DMS 273 (cell line): ENCODE data around the gene CNGB1.
"Not testable (repeated sequence)": the region's sequence is repeated elsewhere in the genome, so short reads cannot be mapped to it uniquely, and the experiment has no call there.

Experiments
- DNase-seq: peaks from one replicate; lab custom pipeline; 2025; ENCODE audit not compliant: unreplicated experiment; lab: John Stamatoyannopoulos, UW

Gene CNGB1

GRCh38 chr16:57956270-57956808 is 14.6 kb downstream of the CNGB1 start:
- no peak for DNase-seq

DNA sequence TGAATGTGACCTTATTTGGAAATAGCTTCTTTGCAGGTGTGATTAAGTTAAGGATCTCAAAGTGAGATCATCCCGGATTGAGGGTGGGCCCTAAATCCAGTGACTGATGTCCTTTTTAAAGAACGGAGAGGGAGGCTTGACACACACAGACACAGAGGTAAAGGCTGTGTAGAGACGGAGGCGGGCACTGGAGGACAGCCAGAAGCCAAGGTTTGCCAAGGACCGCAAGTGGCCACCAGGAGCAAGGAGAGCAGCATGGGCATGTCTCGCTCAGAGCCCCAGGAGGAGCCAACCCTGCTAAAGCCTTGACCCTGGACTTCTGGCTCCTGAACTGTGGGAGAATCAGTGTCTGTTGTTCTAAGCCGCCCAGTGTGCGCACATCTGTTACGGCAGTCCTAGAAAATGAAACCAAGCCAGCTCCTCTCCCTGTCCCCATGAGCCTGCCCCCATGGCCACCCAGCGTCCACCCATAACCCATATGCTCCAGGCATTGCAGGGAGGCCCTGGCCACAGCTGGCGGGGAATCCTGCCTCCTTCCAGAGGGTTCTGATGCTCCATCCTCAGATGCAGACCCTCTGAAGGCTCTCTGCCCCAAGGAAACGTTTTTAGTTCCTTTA is 15.2 kb downstream of the CNGB1 start:
- peak; percentile 31 for DNase-seq

DNA sequence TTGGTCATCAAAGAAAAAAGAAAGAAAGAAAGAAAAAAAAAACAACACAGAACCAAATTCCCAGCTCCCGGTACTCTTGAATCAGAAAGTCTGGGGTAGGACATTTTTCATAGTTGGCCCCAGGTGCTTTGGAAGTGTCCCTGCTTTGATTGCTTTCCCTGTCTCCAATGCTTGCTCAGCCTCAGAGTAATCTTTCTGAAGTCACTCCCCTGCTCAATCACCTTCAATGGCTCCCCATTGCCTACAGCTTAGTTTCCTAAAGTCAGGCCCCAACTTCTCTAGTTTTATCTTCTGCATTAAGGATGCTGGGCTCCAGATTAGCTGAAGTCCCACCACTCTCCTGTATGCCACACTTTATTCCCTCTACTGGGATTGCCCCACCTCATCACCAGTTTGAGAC is 17.1 kb downstream of the CNGB1 start:
- DNase-seq, result no peak

DNA sequence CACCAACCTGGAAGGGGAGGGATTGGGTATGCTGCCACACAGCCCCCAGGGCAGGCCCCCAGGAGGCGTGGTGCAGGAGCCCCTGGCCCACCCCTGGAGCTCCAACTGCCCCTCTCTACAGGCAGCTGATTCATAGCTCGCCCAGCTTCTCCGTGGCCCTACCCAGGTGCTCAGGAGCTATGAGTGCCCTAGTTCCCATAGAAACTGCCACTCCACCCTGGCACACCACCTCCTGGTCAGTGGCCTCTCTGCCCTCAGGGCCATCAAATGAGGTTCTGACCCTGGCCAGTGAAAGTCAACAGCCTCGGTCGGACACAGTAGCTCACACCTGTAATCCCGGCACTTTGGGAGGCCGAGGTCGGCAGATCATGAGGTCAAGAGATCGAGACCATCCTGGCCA is 18.0 kb downstream of the CNGB1 start:
- no peak for DNase-seq

DNA sequence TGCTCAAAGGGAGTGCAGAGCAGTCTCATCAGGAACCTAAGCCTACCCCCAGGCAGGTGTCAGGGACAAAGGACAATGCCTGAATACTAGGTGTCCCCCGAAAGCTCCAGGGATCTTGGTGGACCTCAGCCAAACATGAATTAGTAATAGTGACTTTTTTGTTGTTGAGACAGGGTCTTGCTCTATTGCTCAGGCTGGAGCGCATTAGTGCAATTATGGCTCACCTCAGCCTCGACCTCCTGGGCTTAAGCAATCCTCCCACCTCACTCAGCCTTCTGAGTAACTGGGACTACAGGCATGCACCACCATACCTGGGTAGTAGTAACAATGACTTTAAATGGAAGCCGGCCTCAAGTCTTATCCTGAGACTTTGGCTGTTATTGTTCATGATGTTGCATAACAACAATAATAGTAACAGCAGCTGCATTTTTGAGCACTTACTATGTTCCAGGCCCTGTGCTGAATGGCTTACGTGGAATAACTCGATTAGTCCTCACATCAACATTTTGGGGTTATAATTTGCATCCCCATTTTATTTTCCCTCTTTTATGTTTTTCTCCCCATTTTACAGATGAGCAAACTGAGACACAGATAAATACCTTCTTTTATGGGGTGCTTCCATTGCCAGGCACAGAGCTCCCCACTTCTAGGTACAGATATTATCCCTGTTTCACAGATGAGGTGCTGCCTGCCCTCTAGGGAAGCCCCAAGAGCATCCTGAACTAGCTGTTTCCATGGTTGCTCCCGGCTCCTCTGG is 19.5 kb downstream of the CNGB1 start:
- no peak for DNase-seq

GRCh38 chr16:57950382-57950781 is 20.5 kb downstream of the CNGB1 start:
- no peak for DNase-seq

GRCh38 chr16:57949595-57950238 is 21.2 kb downstream of the CNGB1 start:
- DNase-seq, result no peak

DNA sequence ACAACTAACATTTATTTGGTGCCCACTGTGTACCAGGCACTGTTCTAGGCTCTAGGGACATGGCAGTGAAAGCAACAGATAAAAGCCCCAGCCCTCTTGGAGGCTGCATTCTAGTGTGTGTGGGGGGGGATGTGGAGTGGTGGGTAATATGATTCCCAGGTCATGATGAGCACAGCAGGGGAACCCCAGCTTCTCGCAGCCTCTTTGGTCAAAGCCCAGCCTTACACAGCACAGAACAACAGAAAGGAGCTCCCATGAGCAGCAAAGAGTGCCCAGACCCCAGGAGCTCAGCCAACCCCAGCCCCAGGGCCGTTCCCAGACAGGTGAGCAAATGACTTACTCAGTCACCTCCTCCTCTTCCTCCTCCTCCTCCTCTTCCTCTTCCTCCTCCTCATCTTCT is 21.9 kb downstream of the CNGB1 start:
- no peak for DNase-seq

DNA sequence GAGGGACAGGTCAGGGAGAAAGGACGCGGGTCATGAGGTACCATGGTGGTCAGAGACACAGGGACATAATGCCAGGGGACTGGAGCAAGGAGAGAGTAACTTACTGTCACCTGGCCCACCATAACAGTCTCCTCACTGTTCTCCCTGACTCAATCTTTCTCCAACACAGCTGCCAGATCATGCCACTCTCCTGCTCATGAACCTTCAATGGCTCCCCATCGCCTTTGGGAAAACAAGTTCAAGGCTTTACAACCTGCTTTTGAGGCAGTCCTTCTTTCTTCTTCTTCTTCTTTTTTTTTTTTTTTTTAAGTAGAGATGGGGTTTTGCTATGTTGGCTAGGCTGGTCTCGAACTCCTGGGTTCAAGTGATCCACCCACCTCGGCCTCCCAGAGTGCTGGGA is 22.9 kb downstream of the CNGB1 start:
- DNase-seq, result no peak

GRCh38 chr16:57947261-57947660 is 23.7 kb downstream of the CNGB1 start:
- no peak for DNase-seq

DNA sequence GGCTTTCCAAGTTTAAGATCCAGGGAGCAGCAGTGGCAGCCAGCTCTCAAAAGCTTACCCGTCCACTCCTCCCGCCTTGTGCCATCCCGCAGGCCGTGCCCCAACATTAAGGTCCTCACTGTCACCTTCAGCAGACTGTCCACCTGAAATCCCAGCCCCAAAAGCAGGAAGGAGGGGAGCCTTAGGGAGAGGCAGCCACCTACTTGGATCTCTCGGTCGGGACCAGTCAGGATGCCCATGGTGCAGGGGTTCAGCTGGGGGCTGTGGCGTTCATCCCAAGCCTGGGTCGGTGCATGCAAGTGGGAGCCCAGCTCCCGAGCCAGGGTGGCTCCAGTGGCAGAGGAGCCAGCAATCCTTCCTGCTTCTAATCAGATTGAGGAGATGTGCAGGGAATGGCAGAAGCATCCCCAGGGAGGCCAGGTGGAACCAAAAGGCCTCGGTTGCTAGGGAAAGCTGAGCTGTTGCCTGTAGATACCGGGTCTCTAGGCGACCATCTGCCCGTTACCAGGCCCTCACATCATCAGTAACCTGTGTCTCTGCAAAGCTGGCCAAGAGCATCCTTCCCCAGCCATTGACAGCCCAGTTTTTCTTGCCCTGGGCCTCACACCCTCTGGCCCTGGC is 24.6 kb downstream of the CNGB1 start:
- DNase-seq, result peak; percentile 63

GRCh38 chr16:57945740-57946138 is 25.2 kb downstream of the CNGB1 start:
- DNase-seq, result no peak

GRCh38 chr16:57944970-57945739 is 25.8 kb downstream of the CNGB1 start:
- DNase-seq, result no peak

DNA sequence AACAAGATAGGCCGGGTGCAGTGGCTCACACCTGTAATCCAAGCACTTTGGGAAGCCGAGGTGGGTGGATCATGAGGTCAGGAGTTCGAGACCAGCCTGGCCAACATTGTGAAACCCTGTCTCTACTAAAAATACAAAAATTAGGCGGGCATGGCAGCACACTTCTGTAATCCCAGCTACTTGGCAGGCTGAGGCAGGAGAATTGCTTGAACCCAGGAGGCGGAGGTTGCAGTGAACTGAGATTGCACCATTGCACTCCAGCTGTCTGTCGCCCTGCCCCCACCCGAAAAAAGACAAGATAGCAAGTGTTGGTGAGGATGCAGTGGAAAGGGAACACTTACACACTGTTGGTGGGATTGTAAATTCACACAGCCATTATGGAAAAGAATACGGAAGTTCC is 27.5 kb downstream of the CNGB1 start:
- not testable (repeated sequence) for DNase-seq

- not testable (repeated sequence) for DNase-seq
Measured at GRCh38 chr16:57941901-57942300, 29.0 kb downstream of the CNGB1 start.

DNA sequence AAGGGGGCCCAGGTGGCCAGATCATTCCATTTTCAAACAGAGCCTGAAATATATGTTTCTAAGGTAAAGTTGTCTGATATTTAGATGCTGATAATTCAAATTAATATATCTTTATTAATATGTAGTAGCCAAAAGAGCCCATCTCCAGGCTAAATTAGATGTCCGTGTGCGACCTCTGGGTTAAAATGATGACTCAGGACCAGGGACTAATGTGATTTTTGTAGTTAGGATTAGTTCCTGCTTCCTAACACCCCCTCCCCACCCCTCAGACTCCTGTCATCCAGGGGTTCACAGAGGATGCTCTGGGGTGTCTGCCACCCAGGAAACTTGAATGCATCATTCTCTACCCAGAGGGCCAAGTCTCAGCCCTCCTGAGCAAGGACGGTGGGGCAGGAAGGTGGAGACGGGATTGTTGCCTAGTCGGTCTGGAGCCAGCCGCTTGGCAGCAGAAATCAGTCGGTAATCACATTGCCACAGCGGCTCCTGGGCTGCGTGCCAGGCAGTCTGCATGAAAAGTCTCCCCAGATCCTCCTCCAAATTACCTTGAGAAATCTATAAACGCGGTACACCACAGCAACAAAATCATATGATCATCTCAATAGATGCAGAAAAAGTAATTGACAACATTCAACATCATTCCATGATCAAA is 29.8 kb downstream of the CNGB1 start:
- peak; percentile 82 for DNase-seq

- DNase-seq, result no peak
Measured at GRCh38 chr16:57940382-57940966, 30.5 kb downstream of the CNGB1 start.

DNA sequence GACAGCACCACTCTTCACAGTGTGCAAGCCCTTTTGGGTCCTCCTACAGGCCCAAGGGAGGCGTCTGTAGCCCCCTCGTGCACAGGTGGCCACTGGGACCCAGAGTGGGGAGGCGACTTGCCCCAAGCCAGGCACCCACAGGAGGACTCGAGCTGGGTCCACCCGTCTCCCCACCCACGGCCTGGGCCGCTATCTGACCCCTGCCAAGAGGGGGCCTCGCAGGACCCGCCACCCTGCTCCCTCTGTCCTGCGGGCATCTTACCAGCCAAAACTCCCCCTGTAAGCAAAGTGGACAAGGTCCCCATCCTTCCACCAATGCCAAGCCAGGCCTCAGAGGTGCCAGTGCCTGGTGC is 31.1 kb downstream of the CNGB1 start:
- DNase-seq, result no peak

DNA sequence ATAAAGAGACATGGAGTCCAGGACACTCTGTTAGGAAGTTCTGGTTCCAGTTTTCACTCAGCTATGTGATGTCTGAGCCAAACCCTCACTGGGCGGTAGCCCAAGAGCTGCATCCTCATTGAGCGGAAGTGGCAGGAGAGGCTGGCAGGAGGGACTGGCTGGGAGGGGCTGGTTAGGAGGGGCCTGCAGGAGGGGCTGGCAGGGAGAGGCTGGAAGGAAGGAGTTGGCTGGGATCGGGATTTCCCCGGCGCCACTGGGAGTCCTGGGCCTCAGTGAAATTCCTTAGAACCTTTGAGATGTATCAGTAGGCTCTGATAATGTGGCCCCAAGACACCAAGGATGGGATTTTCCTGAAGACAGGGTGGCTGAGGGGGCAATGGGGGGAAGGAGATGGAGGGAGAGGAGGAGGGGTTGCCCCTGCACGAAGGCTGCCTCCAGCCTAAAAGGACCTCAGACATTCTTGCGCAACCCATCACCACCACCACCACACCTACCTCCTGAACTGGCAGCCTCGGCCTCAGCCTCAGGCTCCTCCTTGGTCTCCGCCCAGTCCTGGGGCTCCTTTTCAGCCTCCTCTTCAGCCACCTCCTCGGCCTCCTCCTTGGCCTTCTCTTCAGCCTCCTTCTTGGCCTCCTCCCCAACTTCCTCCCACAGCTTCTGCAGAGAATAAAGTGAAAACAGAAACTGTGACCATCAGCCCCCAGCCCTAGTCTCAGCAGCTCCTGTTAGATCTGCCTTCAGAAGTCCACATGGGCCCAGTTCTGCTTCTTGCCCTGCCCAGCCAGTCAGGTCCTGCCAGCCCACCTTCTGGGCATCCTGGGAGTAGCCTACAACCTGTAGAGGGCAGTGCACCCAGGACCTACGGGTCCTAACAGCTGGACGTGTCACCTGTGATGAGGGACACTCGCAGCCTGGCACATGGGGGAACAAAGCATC is 31.7 kb downstream of the CNGB1 start:
- no peak for DNase-seq
